Measurements from ENCODE around the gene TWIST2. TPM values are rescaled to one million over a fixed set of nuclear protein-coding genes. Genes with fewer than 3 reads are reported as not detected.

Gene TWIST2
- total RNA-seq, 1 donor from 2014 or later = 6.8 TPM

DNA sequence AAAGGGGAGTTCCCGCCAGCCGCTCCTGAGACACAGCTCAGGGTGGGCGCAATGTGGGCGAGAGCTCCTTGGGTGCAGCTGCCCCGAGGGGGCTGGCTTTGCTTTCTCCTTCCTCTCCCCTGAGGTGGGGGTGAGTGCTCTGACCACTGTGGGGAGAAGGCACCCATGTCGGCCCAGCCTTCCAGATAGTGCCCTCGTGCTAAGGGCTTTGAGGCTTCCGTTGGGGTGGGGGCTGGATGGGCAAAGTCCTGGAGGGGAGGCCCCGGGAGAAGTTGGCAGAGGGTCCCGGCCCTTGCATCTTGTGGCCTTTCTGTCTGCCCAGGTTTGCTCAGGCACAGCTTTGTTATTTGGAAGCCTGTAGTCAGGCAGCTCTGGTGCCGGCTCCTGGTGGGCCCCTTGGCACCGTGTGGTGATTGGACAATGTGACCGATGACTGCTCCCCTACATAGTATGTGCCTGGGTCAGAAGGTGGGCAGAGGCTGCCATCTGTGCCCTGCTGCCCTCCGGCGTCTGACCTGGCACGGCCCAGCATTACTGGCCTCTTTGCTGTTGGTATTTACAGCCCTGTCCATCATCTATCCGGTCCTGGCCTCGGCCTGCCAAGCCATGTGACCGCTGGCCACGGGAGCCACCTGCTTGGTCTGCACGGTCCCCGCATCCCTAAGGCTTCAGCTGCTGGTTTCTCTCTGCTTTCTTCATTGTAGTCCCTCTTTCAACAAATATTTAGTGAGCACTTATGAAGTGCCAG, 50.8 kb downstream of the TWIST2 start:
- Histone ChIP-seq H3K4me1 (ENCODE audit: control insufficient read depth in 3 of 3, insufficient read depth in 3 of 3, low read length in 3 of 3) (peaks cover 6 to 13% (median 8%) of the 10 kb centered on the region in 3 donors), H3K27ac (ENCODE audit: low read depth, low read length) (no peak overlapping the region), H3K9ac (ENCODE audit: low read depth in 1 of 3, low read length in 3 of 3) (no peak overlapping the region), H3K36me3 (ENCODE audit: control insufficient read depth in 3 of 3, insufficient read depth in 3 of 3, low read length in 3 of 3) (no peaks in the 10 kb centered on the region), H3K9me3 (ENCODE audit: control insufficient read depth in 3 of 3, low read length in 3 of 3) (no peaks in the 10 kb centered on the region), H3K4me3 (ENCODE audit: low read length in 3 of 3) (no peak overlapping the region), H3K27me3 (ENCODE audit: control insufficient read depth in 3 of 3, insufficient read depth in 3 of 3, low read length in 3 of 3) (peaks cover 11 to 52% (median 47%) of the 10 kb centered on the region in 3 donors)

DNA sequence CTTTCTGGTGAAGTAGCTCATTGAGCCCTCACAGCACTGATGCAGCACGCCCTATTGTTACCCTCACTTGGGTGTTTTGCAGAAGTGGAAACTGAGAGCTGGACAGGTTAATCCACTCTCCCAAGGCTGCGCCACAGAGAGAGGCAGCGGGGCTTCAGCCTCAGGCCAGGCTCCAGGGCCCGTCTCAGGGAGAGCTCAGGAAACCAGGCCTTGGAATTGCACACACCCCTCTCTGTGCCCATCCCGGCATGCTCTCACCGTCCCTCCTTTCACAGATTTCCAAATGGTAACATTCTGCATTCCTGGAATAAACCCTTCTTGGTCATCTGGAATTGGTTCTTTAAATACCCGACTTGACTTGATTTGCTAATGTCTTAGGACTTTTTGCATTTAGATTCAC, 51.5 kb downstream of the TWIST2 start:
- Histone ChIP-seq H3K27ac (ENCODE audit: low read depth, low read length) (no peak overlapping the region), H3K9ac (ENCODE audit: low read depth in 1 of 3, low read length in 3 of 3) (no peak overlapping the region), H3K27me3 (ENCODE audit: control insufficient read depth in 3 of 3, insufficient read depth in 3 of 3, low read length in 3 of 3) (peaks cover 16 to 56% (median 41%) of the 10 kb centered on the region in 3 donors), H3K4me1 (ENCODE audit: control insufficient read depth in 3 of 3, insufficient read depth in 3 of 3, low read length in 3 of 3) (peaks cover 6 to 13% (median 8%) of the 10 kb centered on the region in 3 donors), H3K9me3 (ENCODE audit: control insufficient read depth in 3 of 3, low read length in 3 of 3) (no peaks in the 10 kb centered on the region), H3K4me3 (ENCODE audit: low read length in 3 of 3) (no peak overlapping the region), H3K36me3 (ENCODE audit: control insufficient read depth in 3 of 3, insufficient read depth in 3 of 3, low read length in 3 of 3) (no peaks in the 10 kb centered on the region)

DNA sequence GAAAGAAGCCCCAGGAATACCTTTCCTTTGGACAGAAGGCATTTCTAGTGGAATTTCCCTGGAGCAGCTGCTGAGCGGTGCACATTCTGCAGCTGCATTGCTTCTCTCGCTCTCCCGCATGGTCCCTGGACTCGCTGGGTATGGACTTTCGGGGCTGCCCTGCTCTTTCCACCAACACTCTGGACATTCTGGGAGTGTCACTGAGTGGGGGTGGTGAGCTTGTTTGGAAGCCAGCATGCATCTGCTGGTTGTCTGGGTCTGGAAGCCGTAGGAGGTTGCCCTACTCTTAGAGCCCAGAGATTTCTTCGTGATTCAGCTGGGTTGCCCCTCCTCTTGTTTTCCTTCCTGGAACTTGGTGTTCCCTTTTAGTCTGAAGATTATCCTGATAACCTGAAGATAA, 52.6 kb downstream of the TWIST2 start:
- Histone ChIP-seq H3K9ac (ENCODE audit: low read depth in 1 of 3, low read length in 3 of 3) (no peak overlapping the region), H3K36me3 (ENCODE audit: control insufficient read depth in 3 of 3, insufficient read depth in 3 of 3, low read length in 3 of 3) (no peaks in the 10 kb centered on the region), H3K9me3 (ENCODE audit: control insufficient read depth in 3 of 3, low read length in 3 of 3) (no peaks in the 10 kb centered on the region), H3K4me3 (ENCODE audit: low read length in 3 of 3) (no peak overlapping the region), H3K27ac (ENCODE audit: low read depth, low read length) (no peak overlapping the region), H3K4me1 (ENCODE audit: control insufficient read depth in 3 of 3, insufficient read depth in 3 of 3, low read length in 3 of 3) (peaks cover 2 to 7% (median 6%) of the 10 kb centered on the region in 3 donors), H3K27me3 (ENCODE audit: control insufficient read depth in 3 of 3, insufficient read depth in 3 of 3, low read length in 3 of 3) (peaks cover 16 to 61% (median 36%) of the 10 kb centered on the region in 3 donors)

DNA sequence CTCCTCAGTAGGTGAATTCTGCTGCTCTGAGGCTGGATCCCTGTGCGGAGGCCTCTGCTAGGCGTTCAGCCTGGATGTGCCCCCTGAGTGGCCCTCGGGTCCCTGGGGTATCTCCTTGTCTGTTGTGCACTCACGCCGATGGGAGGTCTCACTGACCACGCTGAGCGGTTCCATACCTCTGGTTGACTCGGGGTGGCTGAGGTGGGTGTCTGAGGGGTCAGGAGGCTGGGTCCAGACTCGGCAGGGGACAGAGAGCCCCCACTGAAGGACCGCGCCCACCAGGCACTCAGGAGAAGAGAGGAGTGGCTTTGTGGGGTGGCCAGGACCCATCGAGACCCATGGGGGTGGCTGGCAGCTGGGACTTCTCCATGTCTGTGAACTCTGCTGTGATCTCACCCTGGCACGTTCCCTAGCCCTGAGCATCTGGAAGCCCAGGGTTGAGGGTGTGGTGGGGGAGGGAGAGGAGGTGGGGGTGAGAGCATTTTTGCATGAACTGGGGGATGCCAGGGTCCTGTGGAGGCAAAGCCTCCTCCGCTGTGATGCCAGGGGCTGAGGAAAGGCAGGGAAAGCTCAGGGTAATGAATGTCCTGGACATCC, 53.7 kb downstream of the TWIST2 start:
- no peaks in the 10 kb centered on the region for H3K9me3 ChIP-seq (ENCODE audit: control insufficient read depth in 3 of 3, low read length in 3 of 3)
- no peak overlapping the region for H3K4me3 ChIP-seq (ENCODE audit: low read length in 3 of 3)
- no peak overlapping the region for H3K9ac ChIP-seq (ENCODE audit: low read depth in 1 of 3, low read length in 3 of 3)
- H3K36me3 ChIP-seq (ENCODE audit: control insufficient read depth in 3 of 3, insufficient read depth in 3 of 3, low read length in 3 of 3) = no peaks in the 10 kb centered on the region
- peaks cover 0 to 2% (median 0%) of the 10 kb centered on the region in 3 donors for H3K4me1 ChIP-seq (ENCODE audit: control insufficient read depth in 3 of 3, insufficient read depth in 3 of 3, low read length in 3 of 3)
- peaks cover 22 to 59% (median 36%) of the 10 kb centered on the region in 3 donors for H3K27me3 ChIP-seq (ENCODE audit: control insufficient read depth in 3 of 3, insufficient read depth in 3 of 3, low read length in 3 of 3)
- H3K27ac ChIP-seq (ENCODE audit: low read depth, low read length) = no peak overlapping the region

DNA sequence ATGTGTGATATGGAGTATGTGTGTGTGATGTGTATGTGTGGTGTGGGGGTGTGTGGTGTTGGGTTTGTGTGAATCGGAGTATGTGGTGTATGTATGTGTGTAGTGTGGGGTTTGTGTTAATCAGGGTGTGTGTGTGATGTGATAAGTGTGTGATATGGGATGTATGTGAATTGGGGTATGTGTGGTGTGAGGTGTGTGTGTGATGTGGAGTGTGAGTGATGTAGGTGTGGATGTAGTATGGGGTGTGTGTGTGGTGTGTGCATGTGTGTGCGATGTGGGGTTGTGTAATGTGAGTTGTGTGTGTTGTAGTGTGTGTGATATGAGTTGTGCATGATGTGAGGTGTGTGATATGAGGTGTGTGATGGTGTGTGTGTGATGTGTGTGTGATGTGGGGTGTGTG, 54.4 kb downstream of the TWIST2 start:
- no peak overlapping the region for H3K4me3 ChIP-seq (ENCODE audit: low read length in 3 of 3)
- H3K27me3 ChIP-seq (ENCODE audit: control insufficient read depth in 3 of 3, insufficient read depth in 3 of 3, low read length in 3 of 3) = peaks cover 27 to 63% (median 38%) of the 10 kb centered on the region in 3 donors
- peaks cover 0 to 1% (median 0%) of the 10 kb centered on the region in 3 donors for H3K4me1 ChIP-seq (ENCODE audit: control insufficient read depth in 3 of 3, insufficient read depth in 3 of 3, low read length in 3 of 3)
- no peak overlapping the region for H3K27ac ChIP-seq (ENCODE audit: low read depth, low read length)
- H3K9me3 ChIP-seq (ENCODE audit: control insufficient read depth in 3 of 3, low read length in 3 of 3) = no peaks in the 10 kb centered on the region
- no peaks in the 10 kb centered on the region for H3K36me3 ChIP-seq (ENCODE audit: control insufficient read depth in 3 of 3, insufficient read depth in 3 of 3, low read length in 3 of 3)
- no peak overlapping the region for H3K9ac ChIP-seq (ENCODE audit: low read depth in 1 of 3, low read length in 3 of 3)

DNA sequence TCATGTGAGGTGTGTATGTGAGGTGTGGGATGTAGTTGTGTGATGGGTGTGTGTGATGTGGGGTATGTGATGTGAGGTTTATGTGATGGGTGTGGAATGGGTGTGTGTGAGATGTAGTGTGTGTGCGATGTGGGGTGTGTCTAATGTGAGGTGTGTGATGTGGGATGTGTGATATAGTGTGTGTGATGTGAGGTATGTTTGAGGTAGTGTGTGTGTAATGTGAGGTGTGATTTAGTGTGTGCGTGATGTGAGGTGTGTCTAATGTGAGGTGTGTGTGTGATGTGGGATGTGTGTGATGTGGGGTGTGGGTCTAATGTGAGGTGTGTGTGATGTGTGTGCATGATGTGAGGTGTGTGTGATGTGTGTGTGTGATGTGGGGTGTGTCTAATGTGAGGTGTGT, 55.3 kb downstream of the TWIST2 start:
- H3K4me3 ChIP-seq (ENCODE audit: low read length in 3 of 3) = no peak overlapping the region
- no peak overlapping the region for H3K9ac ChIP-seq (ENCODE audit: low read depth in 1 of 3, low read length in 3 of 3)
- H3K36me3 ChIP-seq (ENCODE audit: control insufficient read depth in 3 of 3, insufficient read depth in 3 of 3, low read length in 3 of 3) = no peaks in the 10 kb centered on the region
- H3K27me3 ChIP-seq (ENCODE audit: control insufficient read depth in 3 of 3, insufficient read depth in 3 of 3, low read length in 3 of 3) = peaks cover 35 to 60% (median 35%) of the 10 kb centered on the region in 3 donors
- no peak overlapping the region for H3K27ac ChIP-seq (ENCODE audit: low read depth, low read length)
- H3K9me3 ChIP-seq (ENCODE audit: control insufficient read depth in 3 of 3, low read length in 3 of 3) = no peaks in the 10 kb centered on the region
- no peaks in the 10 kb centered on the region for H3K4me1 ChIP-seq (ENCODE audit: control insufficient read depth in 3 of 3, insufficient read depth in 3 of 3, low read length in 3 of 3)

DNA sequence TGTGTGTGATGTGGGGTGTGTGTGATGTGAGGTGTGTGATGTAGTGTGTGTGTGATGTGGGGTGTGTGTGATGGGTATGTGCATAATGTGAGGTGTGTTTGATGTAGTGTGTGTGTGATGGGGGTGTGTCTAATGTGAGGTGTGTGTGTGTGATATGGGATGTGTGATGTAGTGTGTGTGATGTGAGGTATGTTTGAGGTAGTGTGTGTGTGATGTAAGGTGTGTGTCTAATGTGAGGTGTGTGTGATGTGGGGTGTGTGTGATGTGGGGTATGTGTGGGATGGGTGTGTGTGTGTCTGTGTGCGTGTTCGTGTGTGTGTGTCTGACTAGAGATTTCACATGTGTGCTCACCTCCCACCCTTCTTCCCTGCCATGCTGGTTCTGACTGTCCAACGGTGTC, 56.3 kb downstream of the TWIST2 start:
- H3K4me3 ChIP-seq (ENCODE audit: low read length in 3 of 3) = no peak overlapping the region
- no peak overlapping the region for H3K27ac ChIP-seq (ENCODE audit: low read depth, low read length)
- H3K27me3 ChIP-seq (ENCODE audit: control insufficient read depth in 3 of 3, insufficient read depth in 3 of 3, low read length in 3 of 3) = peaks cover 32 to 66% (median 43%) of the 10 kb centered on the region in 3 donors
- H3K9ac ChIP-seq (ENCODE audit: low read depth in 1 of 3, low read length in 3 of 3) = no peak overlapping the region
- H3K36me3 ChIP-seq (ENCODE audit: control insufficient read depth in 3 of 3, insufficient read depth in 3 of 3, low read length in 3 of 3) = no peaks in the 10 kb centered on the region
- H3K4me1 ChIP-seq (ENCODE audit: control insufficient read depth in 3 of 3, insufficient read depth in 3 of 3, low read length in 3 of 3) = peaks cover 0 to 4% (median 0%) of the 10 kb centered on the region in 3 donors
- H3K9me3 ChIP-seq (ENCODE audit: control insufficient read depth in 3 of 3, low read length in 3 of 3) = no peaks in the 10 kb centered on the region

DNA sequence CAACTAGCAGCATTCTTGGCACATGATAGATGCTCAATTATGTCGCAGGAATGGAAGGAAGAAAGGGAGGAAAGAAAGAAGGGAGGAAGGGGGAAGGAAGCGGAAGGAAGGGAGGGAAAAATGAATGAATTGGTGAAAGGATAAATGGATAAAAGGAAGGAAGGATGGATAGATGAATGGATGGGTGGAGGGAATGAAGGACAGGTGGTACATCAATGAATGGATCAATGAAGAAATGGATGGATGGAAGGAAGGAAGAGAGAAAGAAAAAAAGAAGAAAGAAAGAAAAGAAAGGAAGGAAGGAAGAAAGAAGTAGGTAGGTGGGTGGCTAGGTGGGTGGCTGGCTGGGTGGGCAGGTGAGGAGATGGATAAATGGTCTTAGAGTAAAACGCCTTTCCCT, 56.8 kb downstream of the TWIST2 start:
- peaks cover 0 to 5% (median 0%) of the 10 kb centered on the region in 3 donors for H3K4me1 ChIP-seq (ENCODE audit: control insufficient read depth in 3 of 3, insufficient read depth in 3 of 3, low read length in 3 of 3)
- H3K4me3 ChIP-seq (ENCODE audit: low read length in 3 of 3) = no peak overlapping the region
- no peaks in the 10 kb centered on the region for H3K9me3 ChIP-seq (ENCODE audit: control insufficient read depth in 3 of 3, low read length in 3 of 3)
- H3K27me3 ChIP-seq (ENCODE audit: control insufficient read depth in 3 of 3, insufficient read depth in 3 of 3, low read length in 3 of 3) = peaks cover 29 to 65% (median 45%) of the 10 kb centered on the region in 3 donors
- no peaks in the 10 kb centered on the region for H3K36me3 ChIP-seq (ENCODE audit: control insufficient read depth in 3 of 3, insufficient read depth in 3 of 3, low read length in 3 of 3)
- H3K9ac ChIP-seq (ENCODE audit: low read depth in 1 of 3, low read length in 3 of 3) = no peak overlapping the region
- H3K27ac ChIP-seq (ENCODE audit: low read depth, low read length) = no peak overlapping the region

DNA sequence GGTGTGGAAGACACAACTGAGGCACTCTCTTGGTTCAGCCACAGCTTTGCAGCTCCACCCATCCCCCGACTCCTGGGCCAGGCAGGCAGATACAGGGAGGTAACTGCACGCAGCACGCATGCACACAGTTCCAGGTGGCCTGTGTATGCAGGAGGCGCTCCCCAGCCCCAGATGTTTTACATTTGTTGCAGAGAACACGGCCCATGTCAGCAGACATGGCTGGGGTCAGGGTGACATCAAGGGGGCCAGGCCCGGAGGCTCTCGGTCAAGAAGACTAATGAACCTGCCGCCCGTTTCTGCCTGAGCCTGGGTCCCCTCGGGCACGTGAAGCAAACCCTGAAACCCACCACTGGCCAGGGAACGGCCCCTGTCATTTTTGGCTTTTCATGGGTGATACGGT, 57.3 kb downstream of the TWIST2 start:
- Histone ChIP-seq H3K36me3 (ENCODE audit: control insufficient read depth in 3 of 3, insufficient read depth in 3 of 3, low read length in 3 of 3) (no peaks in the 10 kb centered on the region), H3K4me3 (ENCODE audit: low read length in 3 of 3) (no peak overlapping the region), H3K27ac (ENCODE audit: low read depth, low read length) (no peak overlapping the region), H3K9me3 (ENCODE audit: control insufficient read depth in 3 of 3, low read length in 3 of 3) (no peaks in the 10 kb centered on the region), H3K9ac (ENCODE audit: low read depth in 1 of 3, low read length in 3 of 3) (no peak overlapping the region), H3K27me3 (ENCODE audit: control insufficient read depth in 3 of 3, insufficient read depth in 3 of 3, low read length in 3 of 3) (peaks cover 28 to 65% (median 45%) of the 10 kb centered on the region in 3 donors), H3K4me1 (ENCODE audit: control insufficient read depth in 3 of 3, insufficient read depth in 3 of 3, low read length in 3 of 3) (peaks cover 0 to 5% (median 0%) of the 10 kb centered on the region in 3 donors)

DNA sequence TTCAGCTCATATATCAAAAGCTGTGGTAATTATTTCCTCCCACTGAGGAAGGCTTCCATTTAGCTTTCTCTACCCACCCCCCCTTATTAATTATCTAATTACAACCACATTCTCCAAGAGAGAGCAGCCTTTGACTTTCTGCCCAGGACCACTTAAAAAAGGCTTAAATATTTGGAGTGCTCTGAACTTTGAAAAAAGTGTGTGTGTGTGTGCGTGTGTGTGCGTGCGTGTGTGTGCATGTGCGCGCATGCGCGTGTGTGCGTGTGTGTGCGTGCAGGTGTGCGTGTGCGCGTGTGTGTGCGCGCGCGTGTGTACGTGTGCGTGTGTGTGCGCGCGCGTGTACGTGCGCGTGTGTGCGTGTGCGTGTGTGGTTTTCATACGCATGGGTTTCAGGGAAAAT, 57.8 kb downstream of the TWIST2 start:
- Histone ChIP-seq H3K9ac (ENCODE audit: low read depth in 1 of 3, low read length in 3 of 3) (no peak overlapping the region), H3K9me3 (ENCODE audit: control insufficient read depth in 3 of 3, low read length in 3 of 3) (no peaks in the 10 kb centered on the region), H3K36me3 (ENCODE audit: control insufficient read depth in 3 of 3, insufficient read depth in 3 of 3, low read length in 3 of 3) (no peaks in the 10 kb centered on the region), H3K27ac (ENCODE audit: low read depth, low read length) (no peak overlapping the region), H3K4me3 (ENCODE audit: low read length in 3 of 3) (no peak overlapping the region), H3K4me1 (ENCODE audit: control insufficient read depth in 3 of 3, insufficient read depth in 3 of 3, low read length in 3 of 3) (peaks cover 0 to 5% (median 0%) of the 10 kb centered on the region in 3 donors), H3K27me3 (ENCODE audit: control insufficient read depth in 3 of 3, insufficient read depth in 3 of 3, low read length in 3 of 3) (peaks cover 23 to 62% (median 45%) of the 10 kb centered on the region in 3 donors)
